SU-DHL-6 (cell line): Measurements from ENCODE around the gene GPR89A.
"Not testable (repeated sequence)": the region's sequence is repeated elsewhere in the genome, so short reads cannot be mapped to it uniquely, and the experiment has no call there.

Experiments used
- H2AFZ ChIP-seq: fragments of 200-600 bp; sonication (generic); 2 replicates; pipeline ENCODE4 v1.6.1; 2014; ENCODE audit warnings: low read depth, mild to moderate bottlenecking, moderate library complexity, mixed read lengths, antibody characterized with exemption, low read length; ENCODE audit not compliant: severe bottlenecking
- H3F3A ChIP-seq: fragments of 200-600 bp; shearing (Covaris generic); 2 replicates; pipeline ENCODE4 v1.6.0; 2016; ENCODE audit warnings: antibody characterized with exemption, mild to moderate bottlenecking; ENCODE audit not compliant: insufficient read depth
- H3K27ac ChIP-seq: fragments of 200-600 bp; sonication (generic); 2 replicates; pipeline ENCODE4 v1.5.1; 2016; ENCODE audit warnings: low read depth, mild to moderate bottlenecking, low read length, moderate library complexity, mixed read lengths
- H3K27me3 ChIP-seq: fragments of 200-600 bp; sonication (generic), shearing (Covaris generic); 2 replicates; pipeline ENCODE4 v1.6.0; 2014; ENCODE audit warnings: mild to moderate bottlenecking, low read length
- H3K36me3 ChIP-seq: fragments of 200-600 bp; sonication (generic); 2 replicates; pipeline ENCODE4 v1.6.1; 2014; ENCODE audit warnings: mild to moderate bottlenecking, low read length, mixed read lengths
- H3K4me2 ChIP-seq: fragments of 300-600, 200-600 bp; shearing (Covaris generic), sonication (generic); 2 replicates; pipeline ENCODE4 v1.6.0; 2014; ENCODE audit warnings: low read length, low read depth, mild to moderate bottlenecking; ENCODE audit not compliant: poor library complexity, severe bottlenecking
- H3K4me3 ChIP-seq: fragments of 200-600 bp; sonication (generic); 2 replicates; pipeline ENCODE4 v1.5.1; 2014; ENCODE audit warnings: antibody characterized with exemption, low read length, mild to moderate bottlenecking, mixed read lengths; ENCODE audit not compliant: insufficient read depth, poor library complexity, severe bottlenecking
- H3K79me2 ChIP-seq: fragments of 200-600 bp; sonication (generic); 2 replicates; pipeline ENCODE4 v1.6.1; 2014; ENCODE audit warnings: mild to moderate bottlenecking, low read length, moderate library complexity; ENCODE audit not compliant: insufficient read depth
- H3K9ac ChIP-seq: fragments of 200-600 bp; sonication (generic); 2 replicates; pipeline ENCODE4 v1.7.0; 2014; ENCODE audit warnings: mild to moderate bottlenecking, low read length
- H3K9me2 ChIP-seq: fragments of 200-600 bp; sonication (generic); replicated peaks from 2 replicates; pipeline ENCODE4 v1.6.1; 2014; ENCODE audit warnings: low read length; ENCODE audit not compliant: insufficient read depth
- H3K9me3 ChIP-seq: fragments of 200-600 bp; sonication (generic); 2 replicates; pipeline ENCODE4 v1.6.1; 2014; ENCODE audit warnings: low read length, mixed read lengths; ENCODE audit not compliant: insufficient read depth
- H4K20me1 ChIP-seq: fragments of 200-600 bp; sonication (generic); 2 replicates; pipeline ENCODE4 v1.6.1; 2014; ENCODE audit warnings: low read depth, mild to moderate bottlenecking, antibody characterized with exemption, low read length, moderate library complexity, mixed read lengths
- EZH2phosphoT487 ChIP-seq: fragments of 200-600 bp; sonication (generic), shearing (Covaris generic); conservative IDR thresholded peaks from 2 replicates; pipeline ENCODE4 v1.6.1; 2018; ENCODE audit warnings: mild to moderate bottlenecking, antibody characterized with exemption, low read length, moderate library complexity, mixed read lengths
- TF ChIP-seq, protein P1 (sequence below): fragments of 200-600 bp; sonication (generic); IDR thresholded peaks from one replicate; pipeline ENCODE4 v1.5.1; 2017; ENCODE audit warnings: antibody characterized with exemption, mild to moderate bottlenecking, low read length, moderate library complexity; ENCODE audit not compliant: insufficient read depth, poor library complexity, severe bottlenecking

Gene GPR89A

DNA sequence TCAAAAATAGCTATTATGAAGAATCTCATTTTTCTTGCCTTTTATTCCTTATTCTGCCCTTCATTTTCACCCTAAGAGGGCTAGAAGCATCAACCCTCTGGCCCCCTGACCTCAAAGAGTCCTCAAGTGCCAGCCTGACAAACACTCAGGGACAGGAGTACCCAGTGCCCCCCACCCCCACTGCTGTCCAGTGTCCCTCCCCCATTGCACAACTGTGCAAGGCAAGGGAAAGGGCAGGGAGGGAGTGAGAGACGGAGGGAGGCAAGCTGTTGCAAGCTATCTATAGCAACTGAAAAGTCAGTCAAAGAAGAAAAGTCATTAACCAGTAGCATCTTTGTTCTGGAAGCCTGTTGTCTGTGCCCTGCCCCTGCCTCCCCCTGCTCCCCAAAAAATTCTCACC is 78.3 kb downstream of the GPR89A start:
- not testable (repeated sequence) for H3K9me3 ChIP-seq, H3F3A ChIP-seq, H2AFZ ChIP-seq, H4K20me1 ChIP-seq, H3K79me2 ChIP-seq, H3K9ac ChIP-seq, H3K4me2 ChIP-seq, H3K27me3 ChIP-seq, H3K9me2 ChIP-seq, H3K4me3 ChIP-seq, H3K27ac ChIP-seq, H3K36me3 ChIP-seq

DNA sequence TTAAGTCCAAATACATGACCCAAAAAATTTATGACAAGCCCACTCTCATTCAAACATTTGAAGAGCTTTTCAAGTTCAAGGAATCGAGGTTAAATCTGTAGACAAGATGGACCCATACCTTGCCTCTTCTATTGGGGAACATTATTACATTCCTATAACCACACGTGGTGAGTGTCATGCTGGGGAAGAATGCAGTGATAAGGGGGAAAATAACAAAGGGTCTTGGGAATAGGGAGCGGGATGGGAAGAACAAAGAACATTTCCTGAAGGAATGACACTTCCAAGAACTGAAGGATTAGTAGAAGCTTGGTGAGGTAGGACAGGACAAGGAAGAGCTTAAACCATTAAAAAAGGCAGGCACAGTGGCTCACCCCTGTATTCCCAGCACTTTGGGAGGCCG is 80.5 kb downstream of the GPR89A start:
- H3K27ac ChIP-seq = no peak overlapping the region
- no peak overlapping the region for H3K4me3 ChIP-seq
- H4K20me1 ChIP-seq = no peaks in the 10 kb centered on the region
- H3K36me3 ChIP-seq = no peaks in the 10 kb centered on the region
- TF ChIP-seq EZH2phosphoT487 = no peak
- TF ChIP-seq, protein P1, sequence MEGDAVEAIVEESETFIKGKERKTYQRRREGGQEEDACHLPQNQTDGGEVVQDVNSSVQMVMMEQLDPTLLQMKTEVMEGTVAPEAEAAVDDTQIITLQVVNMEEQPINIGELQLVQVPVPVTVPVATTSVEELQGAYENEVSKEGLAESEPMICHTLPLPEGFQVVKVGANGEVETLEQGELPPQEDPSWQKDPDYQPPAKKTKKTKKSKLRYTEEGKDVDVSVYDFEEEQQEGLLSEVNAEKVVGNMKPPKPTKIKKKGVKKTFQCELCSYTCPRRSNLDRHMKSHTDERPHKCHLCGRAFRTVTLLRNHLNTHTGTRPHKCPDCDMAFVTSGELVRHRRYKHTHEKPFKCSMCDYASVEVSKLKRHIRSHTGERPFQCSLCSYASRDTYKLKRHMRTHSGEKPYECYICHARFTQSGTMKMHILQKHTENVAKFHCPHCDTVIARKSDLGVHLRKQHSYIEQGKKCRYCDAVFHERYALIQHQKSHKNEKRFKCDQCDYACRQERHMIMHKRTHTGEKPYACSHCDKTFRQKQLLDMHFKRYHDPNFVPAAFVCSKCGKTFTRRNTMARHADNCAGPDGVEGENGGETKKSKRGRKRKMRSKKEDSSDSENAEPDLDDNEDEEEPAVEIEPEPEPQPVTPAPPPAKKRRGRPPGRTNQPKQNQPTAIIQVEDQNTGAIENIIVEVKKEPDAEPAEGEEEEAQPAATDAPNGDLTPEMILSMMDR = no peak
- H3K27me3 ChIP-seq = no peaks in the 10 kb centered on the region
- H3K79me2 ChIP-seq = no peaks in the 10 kb centered on the region
- H3K4me2 ChIP-seq = no peak overlapping the region
- no peak overlapping the region for H2AFZ ChIP-seq
- no peaks in the 10 kb centered on the region for H3F3A ChIP-seq
- no peaks in the 10 kb centered on the region for H3K9me2 ChIP-seq
- H3K9me3 ChIP-seq = no peaks in the 10 kb centered on the region
- no peak overlapping the region for H3K9ac ChIP-seq

GRCh38 chr1:145688924-145689323 is 81.1 kb downstream of the GPR89A start:
- no peak overlapping the region for H2AFZ ChIP-seq
- TF ChIP-seq, protein P1 = no peak
- no peak for TF ChIP-seq EZH2phosphoT487
- H3F3A ChIP-seq = no peaks in the 10 kb centered on the region
- no peak overlapping the region for H3K4me3 ChIP-seq
- H3K79me2 ChIP-seq = no peaks in the 10 kb centered on the region
- no peaks in the 10 kb centered on the region for H3K9me2 ChIP-seq
- no peaks in the 10 kb centered on the region for H3K27me3 ChIP-seq
- no peak overlapping the region for H3K9ac ChIP-seq
- no peaks in the 10 kb centered on the region for H4K20me1 ChIP-seq
- H3K36me3 ChIP-seq = no peaks in the 10 kb centered on the region
- H3K9me3 ChIP-seq = no peaks in the 10 kb centered on the region
- H3K4me2 ChIP-seq = no peak overlapping the region
- no peak overlapping the region for H3K27ac ChIP-seq

DNA sequence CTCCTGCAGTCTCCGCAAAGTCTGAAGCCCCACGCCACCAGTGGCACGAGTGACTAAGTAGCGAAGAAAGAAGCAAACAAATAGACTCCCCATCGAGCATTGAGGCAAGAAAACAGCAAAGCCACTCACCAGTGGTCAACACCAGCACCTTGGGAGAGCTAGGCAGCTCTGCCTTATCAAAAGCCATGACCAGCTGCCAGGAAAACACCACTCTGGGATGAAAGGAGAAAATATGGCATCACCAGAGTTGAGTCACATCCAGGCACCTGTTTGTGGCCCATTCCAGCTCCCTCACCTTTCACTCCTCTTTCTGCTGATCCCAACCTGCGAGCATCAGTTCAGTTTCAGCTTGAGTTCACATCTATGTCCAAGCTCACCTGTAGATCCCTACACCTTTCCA is 82.1 kb downstream of the GPR89A start:
- H3K4me2 ChIP-seq = no peak overlapping the region
- TF ChIP-seq, protein P1 = no peak
- no peak for TF ChIP-seq EZH2phosphoT487

More for the DNA sequence above, 82.1 kb downstream of the GPR89A start:
- Histone ChIP-seq H3K9ac (no peak overlapping the region), H3K4me3 (no peak overlapping the region), H3K9me2 (no peaks in the 10 kb centered on the region), H3F3A (no peaks in the 10 kb centered on the region), H2AFZ (no peak overlapping the region), H4K20me1 (no peaks in the 10 kb centered on the region), H3K9me3 (no peaks in the 10 kb centered on the region), H3K27ac (no peak overlapping the region), H3K36me3 (no peaks in the 10 kb centered on the region), H3K79me2 (no peaks in the 10 kb centered on the region), H3K27me3 (no peaks in the 10 kb centered on the region)
